ENCODE measurements around the gene GORASP2.

- no peak for TF ChIP-seq CREB5 (CRISPR knock-in tag; IDR thresholded peaks at IDR 0.05; ENCODE audit: low read depth)
- TF ChIP-seq ZFP3 (CRISPR knock-in tag; IDR thresholded peaks at IDR 0.05) = no peak
These were observed 31.9 kb upstream of the GORASP2 start for GRCh38 chr2:170897108-170897507.
